Heart right ventricle (tissue), 16 donors: Measurements from ENCODE around the gene SLC4A5. TPM values are rescaled to one million over a fixed set of nuclear protein-coding genes. Genes with fewer than 3 reads are reported as not detected.

ENCODE experiments used
- ATAC-seq, 8 donors: fragments of 200-7000 bp; cut with Tn5 transposase; one replicate each; pipeline ENCODE4 v1.9.1; 2020; ENCODE audit warnings: mild to moderate bottlenecking in 8 of 8, moderate library complexity in 8 of 8, moderate number of reproducible peaks in 1 of 8
- DNase-seq, 2 donors: peaks; one replicate each; pipeline ENCODE4 v3.0.0-alpha.2; 2020
- H3K27ac ChIP-seq, 10 donors: fragments of 200-600 bp; sonication (generic) in 2 of 10; one replicate each; pipeline versions ENCODE4 v1.5.0 to v1.8.0; 2020 to 2022; ENCODE audit warnings: mild to moderate bottlenecking in 3 of 10
- H3K27me3 ChIP-seq, 7 donors: fragments of 200-600 bp; one replicate each; pipeline ENCODE4 v1.8.0; 2021 to 2022; ENCODE audit warnings: mild to moderate bottlenecking in 2 of 7
- H3K36me3 ChIP-seq, 9 donors: fragments of 200-600 bp; sonication (generic) in 1 of 9; one replicate each; pipeline versions ENCODE4 v1.5.0 to v1.8.0; 2020 to 2022; ENCODE audit warnings: mild to moderate bottlenecking in 2 of 9
- H3K4me1 ChIP-seq, 9 donors: fragments of 200-600 bp; sonication (generic) in 1 of 9; one replicate each; pipeline versions ENCODE4 v1.5.0 to v1.8.0; 2020 to 2022; ENCODE audit warnings: mild to moderate bottlenecking in 4 of 9
- H3K4me3 ChIP-seq, 10 donors: fragments of 200-600 bp; sonication (generic) in 2 of 10; one replicate each; pipeline versions ENCODE4 v1.5.0 to v1.8.0; 2020 to 2022; ENCODE audit warnings: mild to moderate bottlenecking in 7 of 10, moderate library complexity in 2 of 10
- H3K9me3 ChIP-seq, 11 donors: fragments of 200-600 bp in 10 of 11; sonication (generic) in 2 of 11; one replicate each; pipeline versions ENCODE4 v1.5.0 to v1.8.0; 2013 to 2022; ENCODE audit warnings: mild to moderate bottlenecking in 2 of 11, control low read depth in 1 of 11, moderate library complexity in 1 of 11
- WGBS, 2 donors: extraction: QIAGEN DNeasy Blood & Tissue Kit; methylation state at CpG; one replicate each; pipeline ENCODE4 v1.1.7; 2013; ENCODE audit warnings: inconsistent platforms in 1 of 2; 5-methylcytosine and 5-hydroxymethylcytosine counted together
- intact Hi-C, 10 donors: fragments of 100-400 bp; cut with DNase I; formaldehyde crosslinking; loops; one replicate each; pipeline versions ENCODE4 v1.11.1 to v1.14.2; 2022
- polyA plus RNA-seq, 2 donors: library from polyadenylated mRNA; stranded (reverse); fragments of 200-250 nt; gene quantifications; one replicate each; pipeline ENCODE4 v1.2.3, GENCODE V29; 2013
- total RNA-seq, 10 donors: library from RNA; stranded (reverse); fragmentation: NEBNext Ultra II Directional in 3 of 10; extraction: Animal tissue kit (Norgen Biotek cat#: 25700) in 3 of 10; gene quantifications; one replicate each; pipeline versions ENCODE4 v1.2.1 to v1.2.4, GENCODE V29; 2021 to 2023
- TF ChIP-seq, protein P1 (sequence below), 9 donors: fragments of 200-600 bp; sonication (generic) in 2 of 9; IDR thresholded peaks; one replicate each; pipeline versions ENCODE4 v1.5.0 to v1.8.0; 2021 to 2022; ENCODE audit warnings: antibody characterized with exemption in 9 of 9, mild to moderate bottlenecking in 5 of 9, moderate library complexity in 1 of 9
- donor health status: Arrhythmogenic right ventricular cardiomyopathy.
- donor health status: ischemic (EF 13 %, LVEDD 7.1; RV severe dilation, severe dysfunction).
- donor health status: healthy with polysubstance abuse.
- donor health status: DM: no; HTN: yes; CAD: no.
- donor health status: DM: no; HTN: no; CAD: no.
- donor health status: ischemic (EF 25% LVEDD 6.9; RV normal size, moderate dysfunction).
- donor health status: ischemic (EF 25% LVEDD 5.7; RV mildly dilated, moderate dysfunction).
- donor health status: healthy.
- donor health status: DM: yes; HTN: yes; CAD: no.
- donor health status: Ischemic cardiomyopathy.
- donor health status: ischemic (EF 35%, LVEDD 5.7; RV mildly dilated, moderate dysfunction).
- donor health status: nonischemic (EF 11% LVEDD 7.7; RV severe dilation, severe dysfunction).
- donor health status: DM: yes; HTN: yes; CAD: no.
- donor health status: PGD.
- donor health status: ischemic (EF 29% LVEDD 5.4; RV normal size, mild dysfunction).
- donor health status: nonischemic (EF 23%, LVEDD 6.1; RV moderate dilation, normal function).

Gene SLC4A5
- total and polyA plus RNA-seq, 12 donors: 0.43 to 4.6 (median 1.9) TPM

DNA sequence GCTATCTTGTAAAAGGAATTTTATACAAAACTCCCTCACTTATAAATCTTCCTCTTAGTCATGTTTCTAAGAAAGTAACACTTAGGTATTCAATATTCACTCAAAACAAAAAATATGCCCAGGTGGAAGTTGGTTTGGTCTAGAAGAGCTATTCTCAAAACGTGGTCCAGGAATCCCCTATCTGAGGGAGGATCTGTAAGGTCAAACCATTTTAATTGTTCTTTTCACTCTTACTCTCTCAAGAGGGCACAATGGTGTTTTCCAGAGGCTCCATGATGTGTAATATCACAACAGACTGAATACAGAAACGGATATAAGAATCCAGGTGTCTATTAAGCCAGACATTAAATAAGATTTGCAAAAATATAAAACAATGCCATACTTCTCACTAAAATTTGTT is 174.5 kb downstream of the SLC4A5 start:
- 65 to 66% methylated on average over 2 of the region's 2 CpGs for WGBS, 2 donors
- intact Hi-C loops: no loop called here
- Histone ChIP-seq H3K36me3 (peaks cover 0 to 92% (median 69%) of the 10 kb centered on the region in 9 donors), H3K4me3 (no peak overlapping the region), H3K4me1 (peaks cover 0 to 6% (median 0%) of the 10 kb centered on the region in 9 donors), H3K27ac (no peak overlapping the region), H3K9me3 (peaks cover 0 to 11% (median 4%) of the 10 kb centered on the region in 11 donors), H3K27me3 (no peaks in the 10 kb centered on the region)
- DNase-seq (no peak), ATAC-seq (no peak)
- TF ChIP-seq, protein P1, sequence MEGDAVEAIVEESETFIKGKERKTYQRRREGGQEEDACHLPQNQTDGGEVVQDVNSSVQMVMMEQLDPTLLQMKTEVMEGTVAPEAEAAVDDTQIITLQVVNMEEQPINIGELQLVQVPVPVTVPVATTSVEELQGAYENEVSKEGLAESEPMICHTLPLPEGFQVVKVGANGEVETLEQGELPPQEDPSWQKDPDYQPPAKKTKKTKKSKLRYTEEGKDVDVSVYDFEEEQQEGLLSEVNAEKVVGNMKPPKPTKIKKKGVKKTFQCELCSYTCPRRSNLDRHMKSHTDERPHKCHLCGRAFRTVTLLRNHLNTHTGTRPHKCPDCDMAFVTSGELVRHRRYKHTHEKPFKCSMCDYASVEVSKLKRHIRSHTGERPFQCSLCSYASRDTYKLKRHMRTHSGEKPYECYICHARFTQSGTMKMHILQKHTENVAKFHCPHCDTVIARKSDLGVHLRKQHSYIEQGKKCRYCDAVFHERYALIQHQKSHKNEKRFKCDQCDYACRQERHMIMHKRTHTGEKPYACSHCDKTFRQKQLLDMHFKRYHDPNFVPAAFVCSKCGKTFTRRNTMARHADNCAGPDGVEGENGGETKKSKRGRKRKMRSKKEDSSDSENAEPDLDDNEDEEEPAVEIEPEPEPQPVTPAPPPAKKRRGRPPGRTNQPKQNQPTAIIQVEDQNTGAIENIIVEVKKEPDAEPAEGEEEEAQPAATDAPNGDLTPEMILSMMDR (IDR thresholded peaks at IDR 0.05): no peak

Other genes starting within 250 kb of the SLC4A5 start
- 100 to 1,000 TPM in 1 of 10 donors, 10 to 100 TPM in 9; 63.9 to 117 (median 82.3) TPM for gene BOLA3, start 195.5 kb downstream of the SLC4A5 start, total RNA-seq
- gene BOLA3, start 195.5 kb downstream of the SLC4A5 start, polyA plus RNA-seq: 100 to 1,000 TPM in 1 of 2 donors, 10 to 100 TPM in 1; 88.3 to 166 TPM
- 10 to 100 TPM; 45.8 to 75.0 (median 58.2) TPM for gene MOB1A, start 164.5 kb downstream of the SLC4A5 start, total RNA-seq
- 10 to 100 TPM; 14.2 to 16.5 TPM for gene MOB1A, start 164.5 kb downstream of the SLC4A5 start, polyA plus RNA-seq
- 10 to 100 TPM; 12.4 to 32.6 (median 19.0) TPM for gene MTHFD2, start 144.8 kb downstream of the SLC4A5 start, total RNA-seq
- gene MTHFD2, start 144.8 kb downstream of the SLC4A5 start, polyA plus RNA-seq: 10 to 100 TPM; 17.0 to 30.0 TPM
- 100 to 1,000 TPM; 140 to 285 (median 195) TPM for gene DCTN1, start 36.9 kb upstream of the SLC4A5 start, total RNA-seq
- 100 to 1,000 TPM; 123 to 168 TPM for gene DCTN1, start 36.9 kb upstream of the SLC4A5 start, polyA plus RNA-seq
- 1 to 10 TPM in 5 of 10 donors, under 1 TPM in 5; 0.52 to 1.7 (median 0.99) TPM for gene C2orf81, start 78.2 kb upstream of the SLC4A5 start, total RNA-seq
- gene C2orf81, start 78.2 kb upstream of the SLC4A5 start, polyA plus RNA-seq: 1 to 10 TPM; 1.2 to 1.3 TPM
- gene WDR54, start 78.3 kb upstream of the SLC4A5 start, total RNA-seq: 1 to 10 TPM; 1.1 to 6.7 (median 2.4) TPM
- gene WDR54, start 78.3 kb upstream of the SLC4A5 start, polyA plus RNA-seq: 1 to 10 TPM; 2.9 to 8.7 TPM
- 10 to 100 TPM in 8 of 10 donors, 1 to 10 TPM in 2; 9.3 to 23.4 (median 14.9) TPM for gene RTKN, start 98.5 kb upstream of the SLC4A5 start, total RNA-seq
- gene RTKN, start 98.5 kb upstream of the SLC4A5 start, polyA plus RNA-seq: 10 to 100 TPM; 25.5 to 33.9 TPM
- gene INO80B, start 111.7 kb upstream of the SLC4A5 start, total RNA-seq: 10 to 100 TPM in 9 of 10 donors, 1 to 10 TPM in 1; 8.9 to 22.0 (median 19.4) TPM
- 10 to 100 TPM; 29.6 to 40.7 TPM for gene INO80B, start 111.7 kb upstream of the SLC4A5 start, polyA plus RNA-seq
- 10 to 100 TPM; 34.8 to 54.1 (median 45.8) TPM for gene WBP1, start 115.0 kb upstream of the SLC4A5 start, total RNA-seq
- 10 to 100 TPM; 39.4 to 59.8 TPM for gene WBP1, start 115.0 kb upstream of the SLC4A5 start, polyA plus RNA-seq
- 10 to 100 TPM; 12.1 to 28.3 (median 18.0) TPM for gene MOGS, start 122.0 kb upstream of the SLC4A5 start, total RNA-seq
- 10 to 100 TPM; 25.6 to 30.4 TPM for gene MOGS, start 122.0 kb upstream of the SLC4A5 start, polyA plus RNA-seq
- gene MRPL53, start 129.3 kb upstream of the SLC4A5 start, total RNA-seq: 100 to 1,000 TPM; 136 to 188 (median 150) TPM
- 100 to 1,000 TPM in 1 of 2 donors, 10 to 100 TPM in 1; 92.3 to 123 TPM for gene MRPL53, start 129.3 kb upstream of the SLC4A5 start, polyA plus RNA-seq
- gene CCDC142, start 139.6 kb upstream of the SLC4A5 start, total RNA-seq: 10 to 100 TPM in 1 of 10 donors, 1 to 10 TPM in 9; 2.3 to 11.7 (median 5.5) TPM
- gene CCDC142, start 139.6 kb upstream of the SLC4A5 start, polyA plus RNA-seq: 10 to 100 TPM in 1 of 2 donors, 1 to 10 TPM in 1; 3.2 to 13.2 TPM
- 10 to 100 TPM in 5 of 10 donors, 1 to 10 TPM in 5; 7.2 to 12.1 (median 9.4) TPM for gene TTC31, start 139.7 kb upstream of the SLC4A5 start, total RNA-seq
- 10 to 100 TPM in 1 of 2 donors, 1 to 10 TPM in 1; 8.4 to 18.7 TPM for gene TTC31, start 139.7 kb upstream of the SLC4A5 start, polyA plus RNA-seq
- gene LBX2, start 156.2 kb upstream of the SLC4A5 start, total RNA-seq: 1 to 10 TPM in 2 of 10 donors, under 1 TPM in 6, not detected in 2; 0.17 to 1.5 (median 0.39) TPM
- gene LBX2, start 156.2 kb upstream of the SLC4A5 start, polyA plus RNA-seq: under 1 TPM; 0.44 to 0.64 TPM
- gene PCGF1, start 164.3 kb upstream of the SLC4A5 start, total RNA-seq: 10 to 100 TPM; 10.7 to 27.4 (median 14.9) TPM
- gene PCGF1, start 164.3 kb upstream of the SLC4A5 start, polyA plus RNA-seq: 10 to 100 TPM; 21.8 to 27.7 TPM
- gene TLX2, start 171.0 kb upstream of the SLC4A5 start, total RNA-seq: not detected
- not detected for gene TLX2, start 171.0 kb upstream of the SLC4A5 start, polyA plus RNA-seq
- under 1 TPM in 1 of 10 donors, not detected in 9; 0.65 TPM for gene DQX1, start 182.8 kb upstream of the SLC4A5 start, total RNA-seq
- gene DQX1, start 182.8 kb upstream of the SLC4A5 start, polyA plus RNA-seq: under 1 TPM in 1 of 2 donors, not detected in 1; 0.03 TPM
- 10 to 100 TPM; 31.4 to 74.2 (median 38.2) TPM for gene AUP1, start 186.3 kb upstream of the SLC4A5 start, total RNA-seq
- gene AUP1, start 186.3 kb upstream of the SLC4A5 start, polyA plus RNA-seq: 100 to 1,000 TPM; 163 TPM
- gene HTRA2, start 186.5 kb upstream of the SLC4A5 start, total RNA-seq: 10 to 100 TPM; 21.2 to 29.6 (median 24.9) TPM
- 10 to 100 TPM; 26.5 to 41.0 TPM for gene HTRA2, start 186.5 kb upstream of the SLC4A5 start, polyA plus RNA-seq
- 1 to 10 TPM; 1.2 to 9.2 (median 2.4) TPM for gene LOXL3, start 210.5 kb upstream of the SLC4A5 start, total RNA-seq
- 1 to 10 TPM; 2.9 to 3.4 TPM for gene LOXL3, start 210.5 kb upstream of the SLC4A5 start, polyA plus RNA-seq
- 1 to 10 TPM; 1.9 to 7.7 (median 3.5) TPM for gene DOK1, start 211.3 kb upstream of the SLC4A5 start, total RNA-seq
- gene DOK1, start 211.3 kb upstream of the SLC4A5 start, polyA plus RNA-seq: 1 to 10 TPM; 3.1 to 5.9 TPM